Measurements from ENCODE around the gene SPSB2.
"Not testable (repeated sequence)": the region's sequence is repeated elsewhere in the genome, so short reads cannot be mapped to it uniquely, and the experiment has no call there.

Gene SPSB2

DNA sequence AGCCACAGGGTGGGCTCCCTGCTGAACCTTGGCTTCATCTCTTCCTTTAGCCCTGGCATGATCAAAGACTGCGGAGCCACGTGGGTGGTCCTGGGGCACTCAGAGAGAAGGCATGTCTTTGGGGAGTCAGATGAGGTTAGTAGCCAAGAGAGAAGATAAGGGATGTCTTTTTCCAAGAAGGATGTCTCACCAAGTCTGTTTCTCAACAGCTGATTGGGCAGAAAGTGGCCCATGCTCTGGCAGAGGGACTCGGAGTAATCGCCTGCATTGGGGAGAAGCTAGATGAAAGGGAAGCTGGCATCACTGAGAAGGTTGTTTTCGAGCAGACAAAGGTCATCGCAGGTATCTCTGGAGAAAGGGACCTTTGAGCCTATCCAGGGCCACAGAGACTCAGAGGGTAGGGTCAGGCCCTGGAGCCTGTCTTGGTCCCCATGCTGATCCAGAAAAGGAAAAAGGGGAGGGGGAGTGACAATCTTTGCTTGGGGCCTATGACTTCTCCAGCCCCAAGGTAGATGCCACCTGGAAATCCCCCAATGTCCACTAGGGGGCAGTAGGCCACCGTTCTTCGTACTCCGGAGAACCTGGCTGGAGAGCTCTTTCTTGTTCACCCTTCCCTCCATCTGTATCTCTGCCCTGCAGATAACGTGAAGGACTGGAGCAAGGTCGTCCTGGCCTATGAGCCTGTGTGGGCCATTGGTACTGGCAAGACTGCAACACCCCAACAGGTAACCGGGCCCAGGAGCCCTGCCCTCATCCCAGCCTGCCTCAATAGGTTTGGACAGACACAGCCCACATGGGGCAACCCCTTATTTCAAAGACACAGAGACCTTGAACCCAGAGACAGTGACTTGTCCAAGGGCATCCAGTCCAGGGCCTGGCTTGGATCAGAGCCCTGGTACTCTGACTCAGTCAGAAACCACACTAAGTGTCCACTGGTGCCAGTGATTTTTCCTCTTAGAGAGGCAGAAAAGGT lies 3.8 kb downstream of the SPSB2 start:
- DNase-seq = peak; percentile 80 to 90

DNA sequence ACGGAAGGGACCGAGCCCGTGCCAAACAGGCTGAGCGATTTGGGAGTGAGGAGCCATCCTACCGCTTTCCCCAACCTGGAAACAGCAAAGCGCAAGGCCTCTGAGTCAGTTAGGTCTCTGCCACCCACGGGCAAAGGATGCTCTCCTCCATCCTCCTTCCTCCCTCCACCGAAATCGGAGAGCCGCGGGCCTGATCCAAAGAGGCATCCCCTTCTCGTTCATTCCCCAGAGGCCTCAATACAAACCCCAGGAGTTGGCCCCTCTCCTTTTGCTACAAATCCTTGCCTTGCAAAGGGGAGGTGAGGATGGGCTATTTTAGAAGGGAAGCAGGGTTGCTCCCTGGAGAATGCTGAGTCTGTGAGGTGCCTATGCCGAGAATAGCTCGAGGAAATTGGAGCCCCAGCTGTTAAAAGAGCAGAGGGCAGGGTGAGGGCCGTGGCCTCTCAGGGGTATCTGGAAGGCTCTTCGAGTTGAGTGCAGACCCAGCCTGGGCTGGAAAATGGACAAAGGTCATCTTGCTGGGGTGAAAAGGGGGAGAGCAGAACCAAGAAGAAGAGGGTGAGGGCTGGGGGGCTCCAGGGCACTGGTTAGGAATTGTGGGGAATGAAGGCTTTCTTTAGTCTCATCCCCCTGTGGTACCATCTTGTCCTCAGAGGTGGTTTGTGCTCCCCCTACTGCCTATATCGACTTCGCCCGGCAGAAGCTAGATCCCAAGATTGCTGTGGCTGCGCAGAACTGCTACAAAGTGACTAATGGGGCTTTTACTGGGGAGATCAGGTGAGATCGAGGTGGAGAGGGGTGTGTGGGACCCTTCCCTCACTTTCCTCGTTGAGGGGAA lies 4.7 kb downstream of the SPSB2 start:
- no peak for DNase-seq

DNA sequence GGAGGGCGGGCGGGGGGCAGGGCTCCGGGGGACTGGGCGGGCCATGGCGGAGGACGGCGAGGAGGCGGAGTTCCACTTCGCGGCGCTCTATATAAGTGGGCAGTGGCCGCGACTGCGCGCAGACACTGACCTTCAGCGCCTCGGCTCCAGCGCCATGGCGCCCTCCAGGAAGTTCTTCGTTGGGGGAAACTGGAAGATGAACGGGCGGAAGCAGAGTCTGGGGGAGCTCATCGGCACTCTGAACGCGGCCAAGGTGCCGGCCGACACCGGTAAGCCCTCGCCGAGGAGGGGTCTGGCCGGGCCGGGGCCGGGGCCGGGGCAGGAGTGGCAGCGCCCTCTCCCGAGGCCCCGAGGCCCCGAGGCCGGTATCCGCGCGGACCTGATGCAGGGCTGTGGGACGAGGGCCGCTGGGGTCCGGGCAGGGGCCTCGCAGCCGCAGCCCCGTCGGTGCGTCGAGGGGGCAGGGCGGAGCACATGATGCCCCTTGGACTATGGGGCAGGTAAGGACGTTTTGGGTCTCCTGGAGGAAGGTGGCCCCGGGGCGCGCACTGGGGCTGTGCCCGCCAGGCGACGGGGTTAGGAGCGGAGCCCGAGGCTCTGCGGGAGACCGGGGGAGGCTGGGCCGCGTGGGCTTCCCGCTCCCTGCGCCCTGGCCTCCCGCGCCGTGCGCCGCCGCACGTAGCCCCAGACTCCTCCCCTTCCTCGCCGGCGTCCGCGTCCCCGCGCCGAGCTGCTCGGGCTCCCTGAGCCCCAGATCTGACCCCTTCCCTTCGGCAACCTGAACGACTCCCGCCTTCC lies 5.5 kb downstream of the SPSB2 start, which contains the start of gene TPI1:
Gene TPI1 (plus strand): TSS at position 119 of the 798 bp plus-strand sequence. CDS start 36 bp downstream, at position 155.
- peak in 1 of 2 experiments; percentile 84 for DNase-seq

DNA sequence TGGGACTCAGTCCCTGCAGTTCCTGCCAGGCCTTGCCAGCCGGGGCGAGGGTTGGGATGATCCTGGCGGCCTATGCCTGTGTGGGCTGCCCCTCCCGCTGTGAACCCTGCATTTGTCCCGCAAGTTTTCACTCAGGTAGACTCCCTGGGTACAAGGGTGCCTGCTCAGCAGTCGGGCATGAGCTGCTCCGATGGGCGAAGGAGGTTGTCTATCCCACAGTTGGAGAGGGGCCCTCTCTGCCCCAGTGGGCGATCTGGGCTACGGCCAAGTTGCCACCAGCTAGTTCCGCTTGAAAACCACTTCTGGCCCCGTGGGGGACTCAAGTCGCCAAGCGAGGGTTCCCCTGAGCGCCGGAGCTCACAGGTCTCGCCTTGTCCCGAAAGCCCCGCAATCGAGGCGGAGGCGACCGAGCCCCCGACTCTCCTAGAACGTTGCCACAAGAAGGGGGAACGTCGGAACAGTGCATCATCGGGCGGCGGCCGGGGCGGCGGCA lies 6.1 kb downstream of the SPSB2 start:
- peak in 1 of 2 experiments; percentile 49 for DNase-seq

DNA sequence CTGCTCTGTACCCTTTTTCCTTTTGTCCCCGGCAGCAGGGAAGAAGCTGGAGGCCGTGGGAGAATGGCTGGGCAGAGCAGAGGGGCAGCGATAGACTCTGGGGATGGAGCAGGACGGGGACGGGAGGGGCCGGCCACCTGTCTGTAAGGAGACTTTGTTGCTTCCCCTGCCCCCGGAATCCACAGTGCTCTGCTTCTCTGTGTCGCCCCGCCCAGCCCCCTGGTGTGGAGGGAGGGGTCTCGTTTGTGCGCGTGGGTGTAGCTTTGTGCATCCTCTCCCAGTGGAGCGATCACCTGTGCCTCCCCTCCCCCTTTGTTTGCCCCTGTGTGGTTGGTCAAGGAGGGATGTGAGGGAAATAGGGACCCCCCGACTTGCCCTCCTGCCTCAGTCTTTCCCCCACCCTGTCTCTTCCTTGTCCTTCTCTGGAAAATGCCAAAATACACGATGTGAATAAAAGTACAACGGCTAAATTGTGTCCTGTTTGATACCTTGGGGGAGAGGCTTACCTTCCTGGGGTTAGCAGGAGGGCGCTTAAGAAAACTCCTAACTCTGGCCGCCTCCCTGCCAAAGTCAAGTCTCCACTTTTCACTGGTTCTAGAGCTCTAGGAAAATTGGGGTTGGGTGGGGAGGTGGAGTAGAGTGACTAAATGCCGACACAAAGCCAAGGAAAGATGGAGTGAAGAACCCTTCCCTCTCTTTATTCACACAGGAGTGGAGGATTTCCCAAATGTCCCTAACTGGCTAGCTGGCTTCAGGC lies 6.8 kb downstream of the SPSB2 start:
- no peak for DNase-seq

DNA sequence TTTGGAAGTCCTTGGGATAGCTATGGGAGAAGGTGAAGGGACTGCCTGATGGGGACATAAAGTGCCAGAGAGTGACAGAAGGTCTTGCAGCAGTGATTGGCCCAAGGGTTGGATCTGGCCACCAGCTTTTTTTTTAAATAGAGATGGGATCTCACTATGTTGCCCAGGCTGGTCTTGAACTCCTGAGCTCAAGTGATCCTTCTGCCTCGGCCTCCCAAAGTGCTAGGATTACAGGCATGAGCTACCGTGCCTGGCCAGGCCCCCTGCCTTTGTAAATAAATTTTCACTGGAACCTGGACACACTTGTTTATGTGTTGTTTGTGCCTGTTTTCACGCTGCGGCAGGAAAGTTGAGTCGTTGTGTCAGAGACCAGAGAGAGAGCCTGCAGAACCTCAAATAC lies 7.8 kb downstream of the SPSB2 start:
- DNase-seq = not testable (repeated sequence)

DNA sequence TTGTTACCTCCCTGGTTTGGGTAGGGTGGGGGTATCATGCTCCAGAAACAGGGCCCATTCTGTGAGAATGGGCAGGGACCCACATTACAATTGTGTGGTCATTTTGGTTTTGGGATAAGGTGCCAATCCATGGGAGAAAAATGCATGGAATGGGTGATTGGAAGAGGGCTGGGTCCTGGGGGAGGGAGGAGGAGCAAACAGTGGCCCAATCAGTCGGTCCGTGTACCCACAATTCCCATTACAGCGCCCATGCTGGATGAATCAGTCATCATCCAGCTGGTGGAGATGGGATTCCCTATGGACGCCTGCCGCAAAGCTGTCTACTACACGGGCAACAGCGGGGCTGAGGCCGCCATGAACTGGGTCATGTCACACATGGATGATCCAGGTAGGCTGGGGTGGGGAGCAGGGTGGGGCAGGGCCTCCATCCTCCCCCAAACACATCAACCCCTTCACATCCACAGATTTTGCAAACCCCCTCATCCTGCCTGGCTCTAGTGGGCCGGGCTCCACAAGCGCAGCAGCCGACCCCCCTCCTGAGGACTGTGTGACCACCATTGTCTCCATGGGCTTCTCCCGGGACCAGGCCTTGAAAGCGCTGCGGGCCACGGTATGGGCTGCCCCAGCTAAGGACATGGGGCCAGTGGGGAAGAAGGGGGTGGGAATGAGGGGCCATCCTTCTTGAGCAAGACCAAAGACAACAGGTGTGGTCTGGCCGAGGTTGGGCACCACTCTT lies 9.3 kb downstream of the SPSB2 start:
- DNase-seq = no peak

DNA sequence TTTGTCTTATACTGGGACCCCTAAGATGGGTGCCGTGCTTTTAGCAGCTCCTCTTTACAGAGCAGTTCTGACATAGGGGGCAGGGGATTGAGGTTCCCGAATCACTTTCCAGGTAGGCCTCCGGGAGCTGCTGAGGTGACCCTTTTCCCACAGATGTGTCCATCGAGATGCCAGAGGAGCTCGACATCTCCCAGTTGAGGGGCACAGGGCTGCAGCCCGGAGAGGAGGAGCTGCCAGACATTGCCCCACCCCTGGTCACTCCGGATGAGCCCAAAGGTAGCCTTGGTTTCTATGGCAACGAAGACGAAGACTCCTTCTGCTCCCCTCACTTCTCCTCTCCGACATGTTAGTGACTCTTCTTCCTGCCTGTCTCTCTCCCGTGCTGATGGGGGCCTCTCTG lies 10.1 kb downstream of the SPSB2 start:
- no peak for DNase-seq

DNA sequence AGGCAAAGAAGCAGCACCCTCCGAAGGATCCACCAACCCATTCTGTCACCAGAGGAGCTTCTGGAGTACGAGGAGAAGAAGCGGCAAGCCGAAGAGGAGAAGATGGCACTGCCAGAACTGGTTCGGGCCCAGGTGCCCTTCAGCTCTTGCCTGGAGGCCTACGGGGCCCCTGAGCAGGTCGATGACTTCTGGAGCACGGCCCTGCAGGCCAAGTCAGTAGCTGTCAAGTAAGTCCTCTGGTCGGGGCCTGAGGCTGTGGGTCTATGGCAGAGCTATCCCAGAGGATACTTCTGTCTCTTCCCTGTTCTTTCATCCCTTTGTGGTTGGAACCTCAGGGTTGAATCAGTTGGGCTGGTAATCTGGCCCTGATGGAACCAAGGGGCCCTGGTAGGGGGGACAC lies 11.7 kb downstream of the SPSB2 start:
- DNase-seq = no peak

DNA sequence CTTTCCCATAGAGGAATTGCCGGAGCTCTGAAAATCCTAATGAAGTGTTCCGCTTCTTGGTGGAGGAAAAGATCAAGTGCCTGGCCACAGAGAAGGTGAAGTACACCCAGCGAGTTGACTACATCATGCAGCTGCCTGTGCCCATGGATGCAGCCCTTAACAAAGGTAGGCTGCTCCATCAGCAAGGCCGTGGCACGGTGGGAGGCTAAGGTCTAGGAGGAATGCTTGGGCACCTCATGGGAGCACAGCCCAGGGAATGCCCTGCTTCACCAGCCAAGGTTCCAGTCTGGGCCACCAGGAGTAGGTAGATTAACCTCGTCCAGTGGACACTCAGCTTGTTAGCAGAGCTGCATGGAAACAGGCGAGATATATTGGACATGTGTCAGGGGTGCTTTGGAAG lies 12.2 kb downstream of the SPSB2 start:
- no peak for DNase-seq

DNA sequence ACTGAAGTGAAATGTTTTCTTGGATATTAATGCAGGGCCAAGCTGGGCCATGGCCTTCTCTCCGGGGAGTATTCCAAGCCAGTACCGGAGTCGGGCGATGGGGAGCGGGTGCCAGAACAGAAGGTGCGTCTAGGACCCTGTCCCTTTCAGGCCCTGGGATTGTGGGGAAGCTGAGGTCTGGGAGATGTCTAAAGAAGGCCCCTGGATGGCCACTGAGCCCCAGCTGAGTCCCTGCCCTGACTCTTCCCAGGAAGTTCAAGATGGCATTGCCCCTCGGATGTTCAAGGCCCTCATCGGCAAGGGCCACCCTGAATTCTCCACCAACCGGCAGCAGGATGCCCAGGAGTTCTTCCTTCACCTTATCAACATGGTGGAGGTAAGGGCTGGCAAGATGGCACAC lies 13.0 kb downstream of the SPSB2 start:
- no peak for DNase-seq

DNA sequence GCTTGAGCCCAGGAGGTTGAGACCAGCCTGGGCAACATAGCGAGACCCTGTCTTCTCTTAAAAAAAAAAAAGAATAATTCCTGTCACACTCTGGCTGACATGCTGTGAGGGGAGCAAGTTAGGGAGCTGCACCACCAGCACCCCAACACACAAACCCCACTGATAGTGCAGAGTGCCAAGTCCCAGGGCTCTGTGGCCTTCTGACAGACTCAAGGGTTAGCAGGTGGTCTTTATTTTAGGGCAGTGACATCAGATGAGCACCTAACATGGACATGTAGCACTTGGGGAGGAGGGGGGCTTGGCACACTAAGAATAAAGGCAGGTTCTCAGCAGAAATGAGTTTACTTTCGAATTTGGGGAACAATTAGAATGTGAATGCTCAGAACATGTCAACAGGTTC lies 14.3 kb downstream of the SPSB2 start:
- DNase-seq = no peak

DNA sequence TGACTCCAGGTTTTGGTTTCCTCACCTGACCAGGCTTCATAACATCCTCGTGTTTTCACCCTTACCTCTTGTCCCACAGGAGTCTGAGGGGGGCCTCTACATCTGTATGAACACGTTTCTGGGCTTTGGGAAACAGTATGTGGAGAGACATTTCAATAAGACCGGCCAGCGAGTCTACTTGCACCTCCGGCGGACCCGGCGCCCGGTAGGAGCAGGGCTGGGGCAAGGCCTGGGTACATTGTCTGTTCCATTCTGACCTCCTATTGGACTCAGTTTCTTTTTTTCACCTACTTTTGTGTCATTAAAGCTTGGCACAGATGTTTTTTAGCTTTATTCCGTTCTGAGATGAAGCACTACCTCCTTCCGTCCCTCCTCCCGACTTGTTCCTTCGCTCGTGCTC lies 17.8 kb downstream of the SPSB2 start:
- no peak for DNase-seq

DNA sequence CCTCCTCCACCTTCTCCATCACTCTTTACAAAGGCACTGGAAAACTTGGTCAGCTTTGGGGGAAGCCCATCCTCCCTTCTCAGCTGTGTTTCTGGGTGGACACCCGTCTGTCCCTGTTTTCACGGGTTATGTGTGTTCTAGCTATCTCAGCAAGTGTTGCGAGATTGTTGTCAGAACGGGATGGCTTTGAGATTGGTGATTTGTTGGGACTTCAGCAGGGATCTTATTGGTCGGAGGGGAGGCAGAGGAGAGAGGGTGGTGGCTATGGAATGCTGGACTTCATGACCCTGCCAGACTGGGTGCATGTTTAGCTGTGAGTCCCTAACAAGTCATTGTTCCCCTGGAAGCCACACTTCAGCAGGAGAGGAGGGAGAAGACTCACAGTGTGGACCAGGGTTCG lies 19.1 kb downstream of the SPSB2 start:
- DNase-seq = no peak

DNA sequence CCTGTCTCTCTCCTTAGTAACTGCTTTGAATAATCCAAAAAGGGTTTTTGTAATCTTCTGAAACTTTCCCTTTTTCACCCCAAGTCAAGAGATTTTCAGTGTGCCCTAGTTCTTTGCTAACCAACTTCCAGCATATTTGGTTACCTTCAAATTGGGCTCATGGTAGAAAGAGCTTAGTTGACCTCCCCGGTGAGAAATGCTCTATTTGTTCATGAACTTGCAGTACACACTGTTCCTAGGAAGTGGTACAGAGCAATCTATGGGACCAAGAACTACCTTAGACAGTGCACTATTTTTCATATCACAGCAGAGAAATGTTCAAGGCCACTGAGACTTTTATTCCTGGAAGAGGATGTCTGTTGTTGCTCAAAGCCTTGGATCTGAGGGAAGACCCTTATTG lies 19.5 kb downstream of the SPSB2 start:
- DNase-seq = no peak

DNA sequence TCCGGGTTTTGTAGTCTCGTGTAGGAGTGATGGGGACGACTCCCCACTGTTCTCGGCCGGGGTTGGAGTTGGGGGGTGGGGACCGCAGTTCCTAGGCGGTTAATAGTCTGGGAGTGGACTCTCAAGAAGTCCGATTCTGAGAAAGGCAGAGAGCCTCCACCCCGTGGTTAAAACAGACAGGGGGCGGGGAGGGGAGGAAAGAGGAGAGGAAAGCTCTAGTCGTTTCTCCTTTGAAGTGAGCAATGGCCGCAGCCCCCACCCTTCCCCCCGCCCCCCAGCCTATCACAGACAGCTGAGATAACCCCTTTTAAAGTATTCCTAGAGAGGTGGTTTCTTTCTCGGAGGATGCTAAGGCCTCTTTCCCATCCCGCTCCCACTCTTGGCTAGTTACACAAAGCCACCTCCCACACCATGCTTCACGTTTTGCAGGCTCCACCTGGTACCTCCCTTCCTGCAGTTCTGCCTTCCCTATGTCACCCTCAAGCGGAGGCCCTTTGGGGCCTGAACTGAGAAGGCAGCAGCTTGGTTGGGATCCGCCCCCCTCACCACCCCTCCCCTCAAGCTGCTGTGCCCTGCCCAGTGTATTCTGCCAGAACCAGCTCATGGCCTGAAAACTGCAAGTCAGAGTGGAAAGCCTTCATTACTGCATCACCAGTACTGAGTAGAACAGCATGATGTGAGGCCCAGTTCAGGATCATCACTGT lies 20.3 kb downstream of the SPSB2 start:
- DNase-seq = no peak

DNA sequence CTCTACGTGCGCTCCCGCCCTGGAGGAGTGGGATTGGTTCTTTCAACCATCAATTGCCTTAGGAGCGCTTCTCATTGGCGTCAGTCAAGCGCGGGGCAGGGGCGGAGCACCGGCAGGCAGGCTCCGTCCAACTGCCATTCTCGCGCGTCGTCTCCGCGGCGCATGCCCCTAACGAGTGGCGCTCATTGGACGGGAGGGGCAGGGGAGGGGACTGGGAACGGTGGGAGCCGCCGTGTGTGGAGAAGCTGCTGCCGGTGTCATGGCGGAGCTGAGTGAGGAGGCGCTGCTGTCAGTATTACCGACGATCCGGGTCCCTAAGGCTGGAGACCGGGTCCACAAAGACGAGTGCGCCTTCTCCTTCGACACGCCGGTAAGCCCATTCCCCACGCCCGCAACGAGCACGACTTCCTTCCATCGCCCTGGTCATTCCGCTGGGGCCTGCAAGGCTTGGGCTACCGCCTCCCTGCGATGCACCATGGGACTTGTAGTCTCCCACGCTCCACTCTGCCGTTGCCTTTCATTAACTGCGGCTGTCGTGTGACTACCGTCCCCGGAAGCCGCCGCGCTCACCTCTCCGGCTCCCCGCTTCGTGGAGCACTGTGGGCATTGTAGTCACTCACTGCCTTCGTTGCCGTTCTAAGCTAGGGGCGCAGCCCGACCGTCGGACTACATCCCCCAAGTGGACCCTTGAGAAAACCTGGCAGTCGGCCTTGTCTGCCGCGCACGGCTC lies 21.0 kb downstream of the SPSB2 start, which contains the start of gene USP5:
Gene USP5 (plus strand): TSS at position 230 of the 730 bp plus-strand sequence. CDS start 30 bp downstream, at position 260.
- peak; percentile 99 for DNase-seq

DNA sequence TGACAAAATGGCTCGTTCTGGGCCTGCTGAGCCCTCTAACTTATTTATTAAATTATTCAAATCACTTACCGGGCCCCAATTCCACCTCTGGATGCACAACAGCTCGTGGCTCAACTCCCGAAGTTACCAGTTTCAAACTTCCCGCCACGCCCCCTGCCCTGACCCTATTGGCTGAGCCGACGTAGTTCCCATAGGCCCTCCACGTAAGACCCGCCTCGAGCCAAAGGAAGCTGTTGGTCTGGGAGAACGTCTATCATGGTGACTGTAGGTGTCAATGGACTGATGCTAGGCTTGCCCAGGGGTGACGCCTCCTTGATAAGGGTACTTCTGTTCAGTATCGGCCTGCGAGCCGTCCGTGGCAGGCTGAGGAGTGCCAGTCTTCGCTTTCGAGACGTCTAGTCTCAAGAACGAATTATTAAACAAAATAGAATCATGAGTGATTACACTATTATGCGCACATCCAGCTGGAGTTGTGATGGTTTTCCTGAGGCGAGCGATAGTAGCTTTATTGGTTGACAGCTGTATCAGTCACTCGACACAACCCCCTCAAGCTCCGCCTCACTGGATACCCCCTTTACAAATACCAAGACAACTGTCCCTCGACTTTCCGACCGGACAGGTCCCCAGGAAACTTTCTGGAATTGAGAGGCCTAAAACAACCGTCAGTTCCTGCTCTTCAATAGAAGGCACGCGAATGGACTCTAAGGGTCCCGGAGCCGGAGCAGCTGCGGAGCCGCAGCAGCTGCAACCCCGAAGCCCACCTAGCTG lies 21.8 kb downstream of the SPSB2 start, which contains the start of gene CDCA3:
Gene CDCA3 (minus strand): TSS at position 134 of the 768 bp plus-strand sequence. CDS start 334 bp downstream, outside the sequence.
- DNase-seq = peak; percentile 98

DNA sequence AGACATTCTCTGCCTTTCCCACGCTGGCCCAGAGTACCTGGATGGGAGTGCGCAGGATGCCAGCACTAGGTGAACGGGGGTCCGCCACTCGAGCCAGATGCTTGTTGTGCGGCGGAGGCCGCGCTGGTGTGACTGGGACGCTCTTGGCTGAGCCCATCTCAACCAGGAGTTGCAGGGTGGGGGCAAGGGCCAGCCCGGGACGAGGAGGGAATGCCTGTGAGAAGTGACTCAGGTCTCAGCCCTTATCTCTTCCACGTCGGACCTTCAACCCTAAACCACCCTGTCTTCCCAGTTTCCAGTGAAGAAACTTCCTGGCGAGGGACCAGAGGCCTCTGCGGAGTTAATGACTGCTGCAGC lies 22.3 kb downstream of the SPSB2 start:
- no peak for DNase-seq

Data from NCI-H526 (cell line).